Measurements from ENCODE around the gene CD59.

DNA sequence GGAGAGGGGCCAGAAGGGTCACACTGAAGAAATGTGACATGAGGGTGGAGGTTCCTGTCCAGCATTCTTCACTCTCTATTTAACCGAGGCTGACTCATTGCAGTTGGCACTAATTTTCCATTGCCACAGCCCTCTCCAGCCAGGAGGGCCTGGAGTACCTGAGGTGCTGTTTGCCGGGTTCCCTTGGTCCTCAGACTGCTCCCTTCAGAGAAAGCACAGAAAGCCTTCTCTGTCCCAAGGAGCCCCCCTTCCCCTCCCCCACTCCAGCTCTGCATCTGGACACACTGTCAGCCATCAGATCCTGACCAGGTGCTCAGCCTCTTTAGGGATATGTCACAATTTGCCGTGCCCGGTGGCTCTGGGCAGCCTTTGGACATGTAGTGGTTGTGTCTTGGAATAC, 32.4 kb downstream of the CD59 start:
- TF ChIP-seq POLR2A (IDR thresholded peaks at IDR 0.05; ENCODE audit: low read length) (no peak), GATA1 (IDR thresholded peaks at IDR 0.05; ENCODE audit: low read depth, low read length) (no peak)

Data from erythroblast (primary cell).